WTC11 (cell line): ENCODE data around the gene LRRC27. TPM values are rescaled to one million over a fixed set of nuclear protein-coding genes. Genes with fewer than 3 reads are reported as not detected.

Experiments used
- ATF1 ChIP-seq: sonication (generic); formaldehyde crosslinking; IDR thresholded peaks from 2 replicates; pipeline ENCODE4 v1.8.1; 2023; ENCODE audit warnings: mild to moderate bottlenecking, moderate library complexity, missing genetic modification reagents
- CDX4 ChIP-seq: fragments of 250-450 bp; sonication (Bioruptor Pico); IDR thresholded peaks from 2 replicates; pipeline ENCODE4 v1.9.0; 2021; ENCODE audit warnings: moderate library complexity, mild to moderate bottlenecking, inconsistent platforms, borderline replicate concordance
- CREM ChIP-seq: sonication (generic); formaldehyde crosslinking; IDR thresholded peaks from 2 replicates; pipeline ENCODE4 v1.8.1; 2022; ENCODE audit warnings: mild to moderate bottlenecking, missing genetic modification reagents, moderate library complexity
- ESRRA ChIP-seq: sonication (generic); formaldehyde crosslinking; IDR thresholded peaks from 2 replicates; pipeline ENCODE4 v1.8.1; 2022; ENCODE audit warnings: mild to moderate bottlenecking, missing genetic modification reagents, borderline replicate concordance
- FOXK1 ChIP-seq: sonication (generic); formaldehyde crosslinking; IDR thresholded peaks from 2 replicates; pipeline ENCODE4 v1.8.0; 2022; ENCODE audit warnings: mild to moderate bottlenecking, moderate library complexity, missing genetic modification reagents
- FOXP4 ChIP-seq: sonication (generic); formaldehyde crosslinking; IDR thresholded peaks from 2 replicates; pipeline ENCODE4 v1.8.0; 2022; ENCODE audit warnings: mild to moderate bottlenecking, missing genetic modification reagents
- JUN ChIP-seq: sonication (generic); formaldehyde crosslinking; IDR thresholded peaks from 2 replicates; pipeline ENCODE4 v1.8.0; 2023; ENCODE audit warnings: mild to moderate bottlenecking, missing genetic modification reagents
- MXD4 ChIP-seq: fragments of 250-450 bp; sonication (Bioruptor Pico); IDR thresholded peaks from 2 replicates; pipeline ENCODE4 v1.8.0; 2021; ENCODE audit warnings: mild to moderate bottlenecking, moderate library complexity, borderline replicate concordance
- MYBL2 ChIP-seq: sonication (generic); formaldehyde crosslinking; IDR thresholded peaks from 2 replicates; pipeline ENCODE4 v1.8.1; 2023; ENCODE audit warnings: mild to moderate bottlenecking, moderate library complexity, missing genetic modification reagents
- NR1H2 ChIP-seq: sonication (generic); formaldehyde crosslinking; IDR thresholded peaks from 2 replicates; pipeline ENCODE4 v1.9.0; 2021; ENCODE audit warnings: mild to moderate bottlenecking, moderate library complexity, missing genetic modification reagents
- PRRX2 ChIP-seq: fragments of 250-450 bp; sonication (Bioruptor Pico); IDR thresholded peaks from 2 replicates; pipeline ENCODE4 v1.8.0; 2021; ENCODE audit warnings: mild to moderate bottlenecking
- RELA ChIP-seq: sonication (generic); formaldehyde crosslinking; IDR thresholded peaks from 2 replicates; pipeline ENCODE4 v1.8.1; 2022; ENCODE audit warnings: missing genetic modification reagents, mild to moderate bottlenecking, borderline replicate concordance
- TEAD1 ChIP-seq: sonication (generic); formaldehyde crosslinking; IDR thresholded peaks from 2 replicates; pipeline ENCODE4 v1.8.0; 2022; ENCODE audit warnings: mild to moderate bottlenecking, missing genetic modification reagents
- TEAD4 ChIP-seq: sonication (generic); formaldehyde crosslinking; IDR thresholded peaks from 2 replicates; pipeline ENCODE4 v1.8.0; 2022; ENCODE audit warnings: mild to moderate bottlenecking, missing genetic modification reagents
- TP53 ChIP-seq: sonication (generic); formaldehyde crosslinking; IDR thresholded peaks from 2 replicates; pipeline ENCODE4 v1.8.1; 2023; ENCODE audit warnings: mild to moderate bottlenecking, missing genetic modification reagents
- ZBTB21 ChIP-seq: sonication (generic); formaldehyde crosslinking; IDR thresholded peaks from 2 replicates; pipeline ENCODE4 v1.8.1; 2023; ENCODE audit warnings: mild to moderate bottlenecking, missing genetic modification reagents, borderline replicate concordance
- ZBTB43 ChIP-seq: sonication (generic); formaldehyde crosslinking; IDR thresholded peaks from 2 replicates; pipeline ENCODE4 v1.8.1; 2023; ENCODE audit warnings: mild to moderate bottlenecking, missing genetic modification reagents
- ZNF121 ChIP-seq: sonication (generic); formaldehyde crosslinking; IDR thresholded peaks from 2 replicates; pipeline ENCODE4 v1.8.0; 2023; ENCODE audit warnings: missing genetic modification reagents
- ZNF138 ChIP-seq: sonication (generic); formaldehyde crosslinking; conservative IDR thresholded peaks from 2 replicates; pipeline ENCODE4 v1.8.1; 2022; ENCODE audit warnings: mild to moderate bottlenecking, moderate library complexity, missing genetic modification reagents
- ZNF232 ChIP-seq: sonication (generic); formaldehyde crosslinking; IDR thresholded peaks from 2 replicates; pipeline ENCODE4 v1.8.0; 2022; ENCODE audit warnings: mild to moderate bottlenecking, missing genetic modification reagents
- ZNF317 ChIP-seq: sonication (generic); formaldehyde crosslinking; IDR thresholded peaks from 2 replicates; pipeline ENCODE4 v1.8.1; 2023; ENCODE audit warnings: low read depth, mild to moderate bottlenecking, moderate library complexity, missing genetic modification reagents, borderline replicate concordance
- ZNF396 ChIP-seq: fragments of 250-450 bp; sonication (Bioruptor Pico); IDR thresholded peaks from 2 replicates; pipeline ENCODE4 v1.8.0; 2021; ENCODE audit warnings: mild to moderate bottlenecking, moderate library complexity, borderline replicate concordance
- ZNF532 ChIP-seq: fragments of 250-450 bp; sonication (Bioruptor Pico); IDR thresholded peaks from 2 replicates; pipeline ENCODE4 v1.9.0; 2021; ENCODE audit warnings: mild to moderate bottlenecking, borderline replicate concordance
- total RNA-seq: library from RNA; stranded (reverse); gene quantifications from 3 replicates; pipeline ENCODE4 v1.2.3, GENCODE V29; 2021
- TF ChIP-seq, protein P1 (sequence below): sonication (generic); formaldehyde crosslinking; IDR thresholded peaks from 2 replicates; pipeline ENCODE4 v1.8.1; 2022; ENCODE audit warnings: mild to moderate bottlenecking, moderate library complexity, missing genetic modification reagents
- TF ChIP-seq, protein P2 (sequence below): sonication (generic); formaldehyde crosslinking; IDR thresholded peaks from 2 replicates; pipeline ENCODE4 v1.8.0; 2023; ENCODE audit warnings: mild to moderate bottlenecking, missing genetic modification reagents

The LRRC27 gene
- total RNA-seq, 1 experiment from 2014 or later, result 4.4 TPM

DNA sequence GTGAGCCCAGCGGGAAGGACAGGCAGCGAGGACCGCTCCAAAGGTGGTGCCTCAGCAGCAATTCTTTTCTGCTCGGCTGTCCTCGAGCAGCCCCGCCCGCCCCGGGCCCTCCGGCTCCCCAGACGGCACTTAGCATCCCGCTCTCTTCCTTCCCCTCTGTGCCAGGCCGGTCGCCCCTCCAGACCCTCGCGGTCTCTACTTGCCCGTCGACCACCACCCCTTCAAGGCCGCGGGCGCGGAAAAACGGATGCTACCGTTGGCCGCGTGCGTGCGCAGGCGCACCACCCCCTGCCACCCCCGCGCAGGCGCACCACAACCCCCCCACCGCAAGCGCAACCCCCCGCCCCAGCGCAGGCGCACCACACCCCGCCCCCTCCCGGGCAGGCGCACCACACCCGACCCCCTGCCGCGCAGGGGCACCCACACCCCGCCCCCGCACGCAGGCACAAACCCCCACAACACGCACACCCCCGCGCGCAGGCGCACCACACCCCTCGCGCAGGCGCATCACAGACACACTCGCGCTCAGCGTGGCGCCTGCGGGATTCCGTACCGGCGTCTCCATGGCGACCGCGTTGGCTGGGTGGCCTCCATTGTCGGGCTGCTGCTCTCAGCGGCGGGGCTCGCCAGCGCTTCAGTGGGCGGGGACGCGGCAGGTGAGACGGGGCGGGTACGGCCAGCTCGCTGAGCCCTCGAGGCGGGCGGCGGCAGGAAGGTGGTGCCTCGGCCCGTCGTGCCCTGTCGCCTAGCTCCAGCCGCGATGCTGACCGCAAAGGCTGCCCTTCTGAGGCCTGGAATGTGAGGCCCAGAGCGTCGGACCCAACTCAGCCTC lies at the start of gene LRRC27 (continued):
- TF ChIP-seq, protein P1, sequence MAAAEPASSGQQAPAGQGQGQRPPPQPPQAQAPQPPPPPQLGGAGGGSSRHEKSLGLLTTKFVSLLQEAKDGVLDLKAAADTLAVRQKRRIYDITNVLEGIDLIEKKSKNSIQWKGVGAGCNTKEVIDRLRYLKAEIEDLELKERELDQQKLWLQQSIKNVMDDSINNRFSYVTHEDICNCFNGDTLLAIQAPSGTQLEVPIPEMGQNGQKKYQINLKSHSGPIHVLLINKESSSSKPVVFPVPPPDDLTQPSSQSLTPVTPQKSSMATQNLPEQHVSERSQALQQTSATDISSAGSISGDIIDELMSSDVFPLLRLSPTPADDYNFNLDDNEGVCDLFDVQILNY, result peak; percentile 83
- TF ChIP-seq TEAD1 (CRISPR knock-in tag) (peak; percentile 84; the same call in 1 of the 2 replicates), JUN (CRISPR knock-in tag) (0 out of 2 replicates have a peak, but pooled peaks have one; percentile 24), FOXK1 (peak; percentile 90), ZNF138 (CRISPR knock-in tag) (peak; percentile 93), MXD4 (CRISPR knock-in tag) (no peak), ZNF532 (CRISPR knock-in tag) (no peak), TEAD4 (CRISPR knock-in tag) (peak; percentile 79; the same call in 1 of the 2 replicates), ZNF317 (CRISPR knock-in tag) (0 out of 2 replicates have a peak, but pooled peaks have one; percentile 19), ATF1 (CRISPR knock-in tag) (peak; percentile 93), CDX4 (CRISPR knock-in tag) (no peak), PRRX2 (CRISPR knock-in tag) (no peak), ZBTB21 (CRISPR knock-in tag) (peak; percentile 85), ZBTB43 (CRISPR knock-in tag) (no peak; the same call in 1 of the 2 replicates), TP53 (CRISPR knock-in tag) (peak; percentile 85), FOXP4 (CRISPR knock-in tag) (peak; percentile 68), ZNF121 (CRISPR knock-in tag) (peak; percentile 32; the same call in 1 of the 2 replicates), NR1H2 (peak; percentile 33; the same call in 1 of the 2 replicates), MYBL2 (CRISPR knock-in tag) (0 out of 2 replicates have a peak, but pooled peaks have one; percentile 48), CREM (CRISPR knock-in tag) (peak; percentile 70; the same call in 1 of the 2 replicates), RELA (CRISPR knock-in tag) (peak; percentile 91; the same call in 1 of the 2 replicates), ZNF232 (peak; percentile 13; the same call in 1 of the 2 replicates), ESRRA (peak; percentile 76; the same call in 1 of the 2 replicates), ZNF396 (no peak)
- TF ChIP-seq, protein P2, sequence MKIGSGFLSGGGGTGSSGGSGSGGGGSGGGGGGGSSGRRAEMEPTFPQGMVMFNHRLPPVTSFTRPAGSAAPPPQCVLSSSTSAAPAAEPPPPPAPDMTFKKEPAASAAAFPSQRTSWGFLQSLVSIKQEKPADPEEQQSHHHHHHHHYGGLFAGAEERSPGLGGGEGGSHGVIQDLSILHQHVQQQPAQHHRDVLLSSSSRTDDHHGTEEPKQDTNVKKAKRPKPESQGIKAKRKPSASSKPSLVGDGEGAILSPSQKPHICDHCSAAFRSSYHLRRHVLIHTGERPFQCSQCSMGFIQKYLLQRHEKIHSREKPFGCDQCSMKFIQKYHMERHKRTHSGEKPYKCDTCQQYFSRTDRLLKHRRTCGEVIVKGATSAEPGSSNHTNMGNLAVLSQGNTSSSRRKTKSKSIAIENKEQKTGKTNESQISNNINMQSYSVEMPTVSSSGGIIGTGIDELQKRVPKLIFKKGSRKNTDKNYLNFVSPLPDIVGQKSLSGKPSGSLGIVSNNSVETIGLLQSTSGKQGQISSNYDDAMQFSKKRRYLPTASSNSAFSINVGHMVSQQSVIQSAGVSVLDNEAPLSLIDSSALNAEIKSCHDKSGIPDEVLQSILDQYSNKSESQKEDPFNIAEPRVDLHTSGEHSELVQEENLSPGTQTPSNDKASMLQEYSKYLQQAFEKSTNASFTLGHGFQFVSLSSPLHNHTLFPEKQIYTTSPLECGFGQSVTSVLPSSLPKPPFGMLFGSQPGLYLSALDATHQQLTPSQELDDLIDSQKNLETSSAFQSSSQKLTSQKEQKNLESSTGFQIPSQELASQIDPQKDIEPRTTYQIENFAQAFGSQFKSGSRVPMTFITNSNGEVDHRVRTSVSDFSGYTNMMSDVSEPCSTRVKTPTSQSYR (CRISPR knock-in tag), result peak; percentile 88
